HepG2 (cell line): ENCODE data around the gene MSI2.

Source experiments
- BHLHE40 ChIP-seq: IDR thresholded peaks from 2 replicates; pipeline ENCODE4 v1.6.1; 2011; ENCODE audit warnings: low read length, improper control_type of control experiment
- CEBPB ChIP-seq: IDR thresholded peaks from 2 replicates; pipeline ENCODE4 v1.6.1; 2011; ENCODE audit warnings: low read depth, low read length, improper control_type of control experiment, borderline replicate concordance
- CREM ChIP-seq, 2 experiments: sonication (generic) in 1 of 2; formaldehyde crosslinking in 1 of 2; IDR thresholded peaks; 2 replicates each; pipeline versions ENCODE4 v1.4.0 to v1.6.1; 2016 to 2020; ENCODE audit warnings: antibody characterized with exemption in 1 of 2, mild to moderate bottlenecking in 1 of 2, missing genetic modification reagents in 1 of 2
- CTCF ChIP-seq: sonication (generic); formaldehyde crosslinking; IDR thresholded peaks from 2 replicates; pipeline ENCODE4 v1.5.0; 2020; ENCODE audit warnings: mild to moderate bottlenecking, missing genetic modification reagents, moderate library complexity
- FOSL1 ChIP-seq: sonication (generic); formaldehyde crosslinking; IDR thresholded peaks from 2 replicates; pipeline ENCODE4 v1.9.0; 2021; ENCODE audit warnings: missing genetic modification reagents, borderline replicate concordance
- KMT2B ChIP-seq: IDR thresholded peaks from 2 replicates; pipeline ENCODE4 v1.6.1; 2016; ENCODE audit warnings: missing genetic modification reagents, missing compliant biosample characterization
- MAFG ChIP-seq: sonication (generic); formaldehyde crosslinking; IDR thresholded peaks from 2 replicates; pipeline ENCODE4 v1.5.1; 2020; ENCODE audit warnings: mild to moderate bottlenecking, missing genetic modification reagents
- NCOA1 ChIP-seq: sonication (generic); formaldehyde crosslinking; IDR thresholded peaks from 2 replicates; pipeline ENCODE4 v1.9.0; 2021; ENCODE audit warnings: missing genetic modification reagents
- PCBP1 ChIP-seq: fragments of 200-400 bp; formaldehyde crosslinking; IDR thresholded peaks from 2 replicates; pipeline ENCODE4 v1.6.1; 2017; ENCODE audit warnings: mild to moderate bottlenecking, low read depth, low read length, borderline replicate concordance
- POLR2AphosphoS5 ChIP-seq: IDR thresholded peaks from 2 replicates; pipeline ENCODE4 v1.6.1; 2012; ENCODE audit warnings: low read depth, low read length
- ZFP36L2 ChIP-seq: sonication (generic); formaldehyde crosslinking; IDR thresholded peaks from 2 replicates; pipeline ENCODE4 v1.4.0; 2020; ENCODE audit warnings: missing genetic modification reagents
- ZNF274 ChIP-seq: sonication (generic); formaldehyde crosslinking; IDR thresholded peaks from 2 replicates; pipeline ENCODE4 v1.5.1; 2020; ENCODE audit warnings: mild to moderate bottlenecking, missing genetic modification reagents
- ZNF501 ChIP-seq: sonication (generic); formaldehyde crosslinking; IDR thresholded peaks from 2 replicates; pipeline ENCODE4 v1.5.1; 2020; ENCODE audit warnings: mild to moderate bottlenecking, moderate library complexity, missing genetic modification reagents
- TF ChIP-seq, protein P1 (sequence below), 2 experiments: IDR thresholded peaks; 2 replicates each; pipeline ENCODE4 v1.6.1; 2011 to 2012; ENCODE audit warnings: low read length in 2 of 2, borderline replicate concordance in 1 of 2, low read depth in 1 of 2, mild to moderate bottlenecking in 1 of 2, moderate library complexity in 1 of 2

DNA sequence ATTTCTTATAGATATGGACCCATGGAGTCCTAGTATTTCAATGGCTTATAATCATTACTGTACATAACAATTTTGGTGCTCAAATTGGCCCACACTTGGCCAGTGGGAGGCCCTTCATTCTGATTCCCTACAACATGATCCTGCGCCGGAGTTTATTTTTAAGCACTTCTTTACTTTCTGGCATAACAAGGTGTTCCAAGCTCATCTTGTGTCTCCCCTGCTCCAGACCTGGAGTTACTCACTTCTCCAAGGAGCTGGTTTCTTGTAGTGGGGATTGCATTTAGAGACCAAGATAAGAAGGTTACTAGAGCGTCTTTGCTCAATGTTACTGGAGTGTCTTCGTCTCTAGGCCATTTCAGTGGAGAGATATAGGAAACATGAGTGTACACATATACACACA is 87.9 kb downstream of the MSI2 start:
- no peak for TF ChIP-seq KMT2B (CRISPR knock-in tag)
- no peak for TF ChIP-seq MAFG (CRISPR knock-in tag)
- no peak for TF ChIP-seq CTCF (CRISPR knock-in tag)
- TF ChIP-seq ZFP36L2 (CRISPR knock-in tag) = no peak
- no peak for TF ChIP-seq CREM (IDR thresholded peaks at IDR 0.05)
- no peak for TF ChIP-seq CREM (CRISPR knock-in tag; IDR thresholded peaks at IDR 0.05)
- TF ChIP-seq NCOA1 = no peak
- TF ChIP-seq BHLHE40 = no peak
- TF ChIP-seq CEBPB = no peak
- no peak for TF ChIP-seq PCBP1
- TF ChIP-seq, protein P1, sequence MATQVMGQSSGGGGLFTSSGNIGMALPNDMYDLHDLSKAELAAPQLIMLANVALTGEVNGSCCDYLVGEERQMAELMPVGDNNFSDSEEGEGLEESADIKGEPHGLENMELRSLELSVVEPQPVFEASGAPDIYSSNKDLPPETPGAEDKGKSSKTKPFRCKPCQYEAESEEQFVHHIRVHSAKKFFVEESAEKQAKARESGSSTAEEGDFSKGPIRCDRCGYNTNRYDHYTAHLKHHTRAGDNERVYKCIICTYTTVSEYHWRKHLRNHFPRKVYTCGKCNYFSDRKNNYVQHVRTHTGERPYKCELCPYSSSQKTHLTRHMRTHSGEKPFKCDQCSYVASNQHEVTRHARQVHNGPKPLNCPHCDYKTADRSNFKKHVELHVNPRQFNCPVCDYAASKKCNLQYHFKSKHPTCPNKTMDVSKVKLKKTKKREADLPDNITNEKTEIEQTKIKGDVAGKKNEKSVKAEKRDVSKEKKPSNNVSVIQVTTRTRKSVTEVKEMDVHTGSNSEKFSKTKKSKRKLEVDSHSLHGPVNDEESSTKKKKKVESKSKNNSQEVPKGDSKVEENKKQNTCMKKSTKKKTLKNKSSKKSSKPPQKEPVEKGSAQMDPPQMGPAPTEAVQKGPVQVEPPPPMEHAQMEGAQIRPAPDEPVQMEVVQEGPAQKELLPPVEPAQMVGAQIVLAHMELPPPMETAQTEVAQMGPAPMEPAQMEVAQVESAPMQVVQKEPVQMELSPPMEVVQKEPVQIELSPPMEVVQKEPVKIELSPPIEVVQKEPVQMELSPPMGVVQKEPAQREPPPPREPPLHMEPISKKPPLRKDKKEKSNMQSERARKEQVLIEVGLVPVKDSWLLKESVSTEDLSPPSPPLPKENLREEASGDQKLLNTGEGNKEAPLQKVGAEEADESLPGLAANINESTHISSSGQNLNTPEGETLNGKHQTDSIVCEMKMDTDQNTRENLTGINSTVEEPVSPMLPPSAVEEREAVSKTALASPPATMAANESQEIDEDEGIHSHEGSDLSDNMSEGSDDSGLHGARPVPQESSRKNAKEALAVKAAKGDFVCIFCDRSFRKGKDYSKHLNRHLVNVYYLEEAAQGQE (IDR thresholded peaks at IDR 0.05; ENCODE audit: borderline replicate concordance in 1 of 2, low read depth in 1 of 2, low read length in 2 of 2) = no peak
- no peak for TF ChIP-seq POLR2AphosphoS5
- TF ChIP-seq ZNF274 (CRISPR knock-in tag) = no peak
- no peak for TF ChIP-seq FOSL1 (CRISPR knock-in tag)
- TF ChIP-seq ZNF501 (CRISPR knock-in tag) = no peak
